NB4 (cell line): ENCODE measurements around the gene PRKAG1.

Source experiments
- DNase-seq: peaks from one replicate; pipeline ENCODE4 v3.0.0; 2010; ENCODE audit warnings: low read depth
- H3K4me3 ChIP-seq: one replicate; pipeline ENCODE4 v1.5.1; 2011; ENCODE audit warnings: mild to moderate bottlenecking, low read depth, low read length, moderate library complexity
- CTCF ChIP-seq: IDR thresholded peaks from one replicate; pipeline ENCODE4 v1.5.1; 2012; ENCODE audit warnings: low read depth, low read length
- MAX ChIP-seq: IDR thresholded peaks from 2 replicates; pipeline ENCODE4 v1.6.1; 2011; ENCODE audit warnings: low read depth, low read length
- MYC ChIP-seq: IDR thresholded peaks from 2 replicates; pipeline ENCODE4 v1.6.1; 2011; ENCODE audit warnings: low read depth, low read length
- POLR2A ChIP-seq: IDR thresholded peaks from 2 replicates; pipeline ENCODE4 v1.6.1; 2011; ENCODE audit warnings: mild to moderate bottlenecking; ENCODE audit not compliant: insufficient read length; ENCODE audit errors: extremely low read depth

Gene PRKAG1

GRCh38 chr12:48956279-48957140 is 62.1 kb downstream of the PRKAG1 start:
- peak; percentile 94 for DNase-seq

GRCh38 chr12:48954841-48955501 is 63.6 kb downstream of the PRKAG1 start:
- DNase-seq, result peak; percentile 90
- TF ChIP-seq MYC (no peak), MAX (0 out of 2 replicates have a peak, but pooled peaks have one; percentile 12), POLR2A (no peak), CTCF (no peak)

More at GRCh38 chr12:48956279-48957140, 62.1 kb downstream of the PRKAG1 start:
- peak overlapping the region; percentile 75 for H3K4me3 ChIP-seq
- no peak for TF ChIP-seq POLR2A
- peak; percentile 6; the same call in 1 of the 2 replicates for TF ChIP-seq MAX
- TF ChIP-seq CTCF, result no peak
- TF ChIP-seq MYC, result peak; percentile 39; the same call in 1 of the 2 replicates

GRCh38 chr12:48954061-48954460 is 64.5 kb downstream of the PRKAG1 start:
- DNase-seq, result no peak
- peak overlapping the region; percentile 75 for H3K4me3 ChIP-seq
- TF ChIP-seq MAX (no peak), POLR2A (no peak), CTCF (no peak), MYC (no peak)

More at GRCh38 chr12:48954841-48955501, 63.6 kb downstream of the PRKAG1 start:
- peak overlapping the region; percentile 75 for H3K4me3 ChIP-seq

- TF ChIP-seq MAX (no peak), MYC (no peak), CTCF (no peak), POLR2A (no peak)
- no peak overlapping the region for H3K4me3 ChIP-seq
- no peak for DNase-seq
Measured at GRCh38 chr12:48952691-48953090, 65.9 kb downstream of the PRKAG1 start.
